Lower lobe of right lung (tissue), 2 donors: ENCODE data around the gene KRT2. TPM values are rescaled to one million over a fixed set of nuclear protein-coding genes. Genes with fewer than 3 reads are reported as not detected.
"Not testable (repeated sequence)": the region's sequence is repeated elsewhere in the genome, so short reads cannot be mapped to it uniquely, and the experiment has no call there.

ENCODE experiments used
- ATAC-seq, 2 donors: fragments of 200-7000 bp; cut with Tn5 transposase; one replicate each; pipeline ENCODE4 v1.9.1; 2020 to 2022; ENCODE audit warnings: mild to moderate bottlenecking in 2 of 2, moderate library complexity in 2 of 2
- DNase-seq: peaks from one replicate; pipeline ENCODE4 v3.0.0-alpha.2; 2020
- H3K27ac ChIP-seq: fragments of 200-600 bp; one replicate; pipeline ENCODE4 v1.8.0; 2022
- H3K27me3 ChIP-seq: fragments of 200-600 bp; one replicate; pipeline ENCODE4 v1.8.0; 2022; ENCODE audit warnings: low read depth
- H3K36me3 ChIP-seq: fragments of 200-600 bp; one replicate; pipeline ENCODE4 v1.8.0; 2022; ENCODE audit warnings: mild to moderate bottlenecking
- H3K4me1 ChIP-seq: fragments of 200-600 bp; one replicate; pipeline ENCODE4 v1.8.0; 2022
- H3K4me3 ChIP-seq: fragments of 200-600 bp; one replicate; pipeline ENCODE4 v1.8.0; 2022; ENCODE audit warnings: mild to moderate bottlenecking
- H3K9me3 ChIP-seq: fragments of 200-600 bp; one replicate; pipeline ENCODE4 v1.8.0; 2022
- intact Hi-C: fragments of 100-400 bp; cut with DNase I; formaldehyde crosslinking; loops from one replicate; pipeline ENCODE4 v1.11.0; 2022
- total RNA-seq: library from RNA; stranded (reverse); fragmentation: NEBNext Ultra II Directional; extraction: Animal tissue kit (Norgen Biotek cat#: 25700); gene quantifications from one replicate; pipeline ENCODE4 v1.2.1, GENCODE V29; 2021
- TF ChIP-seq, protein P1 (sequence below): fragments of 200-600 bp; IDR thresholded peaks from one replicate; pipeline ENCODE4 v1.8.0; 2022; ENCODE audit warnings: antibody characterized with exemption, mild to moderate bottlenecking
- donor health status: DM: no; HTN: yes; CAD: no; lungs with severe emphysema.

KRT2 gene
- total RNA-seq, 1 donor from 2014 or later = not detected

GRCh38 chr12:52670506-52670905, 18.5 kb upstream of the KRT2 start:
- Histone ChIP-seq H3K9me3 (no peaks in the 10 kb centered on the region), H3K4me1 (no peaks in the 10 kb centered on the region), H3K4me3 (no peak overlapping the region), H3K36me3 (no peaks in the 10 kb centered on the region), H3K27me3 (peaks cover 9% of the 10 kb centered on the region), H3K27ac (no peak overlapping the region)
- TF ChIP-seq, protein P1, sequence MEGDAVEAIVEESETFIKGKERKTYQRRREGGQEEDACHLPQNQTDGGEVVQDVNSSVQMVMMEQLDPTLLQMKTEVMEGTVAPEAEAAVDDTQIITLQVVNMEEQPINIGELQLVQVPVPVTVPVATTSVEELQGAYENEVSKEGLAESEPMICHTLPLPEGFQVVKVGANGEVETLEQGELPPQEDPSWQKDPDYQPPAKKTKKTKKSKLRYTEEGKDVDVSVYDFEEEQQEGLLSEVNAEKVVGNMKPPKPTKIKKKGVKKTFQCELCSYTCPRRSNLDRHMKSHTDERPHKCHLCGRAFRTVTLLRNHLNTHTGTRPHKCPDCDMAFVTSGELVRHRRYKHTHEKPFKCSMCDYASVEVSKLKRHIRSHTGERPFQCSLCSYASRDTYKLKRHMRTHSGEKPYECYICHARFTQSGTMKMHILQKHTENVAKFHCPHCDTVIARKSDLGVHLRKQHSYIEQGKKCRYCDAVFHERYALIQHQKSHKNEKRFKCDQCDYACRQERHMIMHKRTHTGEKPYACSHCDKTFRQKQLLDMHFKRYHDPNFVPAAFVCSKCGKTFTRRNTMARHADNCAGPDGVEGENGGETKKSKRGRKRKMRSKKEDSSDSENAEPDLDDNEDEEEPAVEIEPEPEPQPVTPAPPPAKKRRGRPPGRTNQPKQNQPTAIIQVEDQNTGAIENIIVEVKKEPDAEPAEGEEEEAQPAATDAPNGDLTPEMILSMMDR = no peak
- intact Hi-C loops = no loop called here
- no peak for DNase-seq
- ATAC-seq = no peak

DNA sequence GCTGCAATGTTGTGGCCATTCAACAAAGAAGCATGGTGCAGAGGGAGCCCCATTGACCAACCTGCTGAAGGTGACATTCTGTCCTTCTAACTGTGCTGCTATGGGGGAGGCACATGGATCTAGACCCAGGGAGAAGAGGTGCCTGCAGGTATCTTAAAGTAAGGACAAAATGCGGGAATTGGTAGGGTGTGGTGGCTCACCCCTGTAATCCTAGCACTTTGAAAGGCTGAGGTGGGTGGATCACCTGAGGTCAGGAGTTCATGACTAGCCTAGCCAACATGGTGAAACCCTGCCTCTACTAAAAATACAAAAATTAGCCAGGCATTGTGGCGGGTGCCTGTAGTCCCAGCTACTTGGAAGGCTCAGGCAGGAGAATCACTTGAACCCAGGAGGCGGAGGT, 17.9 kb upstream of the KRT2 start:
- DNase-seq, H3K27me3 ChIP-seq, ATAC-seq, H3K36me3 ChIP-seq, H3K9me3 ChIP-seq, H3K4me1 ChIP-seq, H3K4me3 ChIP-seq, intact Hi-C loops, H3K27ac ChIP-seq: not testable (repeated sequence)

DNA sequence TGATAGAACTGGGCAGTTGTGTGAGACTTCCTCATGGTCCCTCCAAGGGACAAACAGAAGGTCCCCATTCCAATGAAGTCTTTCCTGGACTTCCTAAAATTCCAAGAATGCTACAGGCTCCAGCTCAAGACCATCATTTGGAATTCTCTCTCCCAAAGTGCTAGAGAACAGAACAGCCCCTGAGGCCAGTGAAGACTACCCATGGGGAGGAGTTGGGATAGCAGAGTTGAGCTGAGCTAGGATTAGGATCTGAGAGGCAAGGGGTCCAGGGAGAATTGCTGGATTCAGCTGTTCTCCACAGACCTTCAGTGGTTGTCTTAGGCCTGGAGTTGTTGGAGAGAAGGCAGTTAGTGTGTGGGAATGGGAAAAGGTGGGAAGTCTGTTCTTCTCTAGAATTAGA, 17.4 kb upstream of the KRT2 start:
- Histone ChIP-seq H3K9me3 (no peaks in the 10 kb centered on the region), H3K27ac (no peak overlapping the region), H3K4me1 (no peaks in the 10 kb centered on the region), H3K4me3 (no peak overlapping the region), H3K27me3 (peaks cover 7% of the 10 kb centered on the region), H3K36me3 (no peaks in the 10 kb centered on the region)
- ATAC-seq = no peak
- no peak for DNase-seq
- intact Hi-C loops = no loop called here
- TF ChIP-seq, protein P1 = no peak

DNA sequence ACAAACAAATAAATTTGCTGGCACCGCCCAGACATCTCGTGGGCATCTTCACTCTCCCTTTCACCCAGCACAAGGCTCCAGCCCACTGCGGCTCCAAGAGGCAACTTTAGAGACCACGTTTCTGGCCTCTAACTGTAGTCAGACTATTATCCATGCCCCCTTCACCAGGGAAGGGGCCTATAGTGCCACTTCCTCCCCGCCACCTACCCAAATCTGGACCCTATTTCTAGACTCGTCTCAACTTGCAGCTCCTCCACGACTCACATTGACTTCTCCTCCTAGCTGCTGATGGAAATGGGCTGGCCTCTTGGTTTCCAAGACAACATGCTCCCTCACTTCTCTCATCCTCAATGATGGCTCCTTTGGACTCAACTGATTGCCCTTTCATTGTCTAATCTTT, 15.9 kb upstream of the KRT2 start:
- no peak for DNase-seq
- TF ChIP-seq, protein P1 = no peak
- H3K36me3 ChIP-seq = no peaks in the 10 kb centered on the region
- intact Hi-C loops = no loop called here
- H3K27me3 ChIP-seq = peaks cover 7% of the 10 kb centered on the region
- H3K27ac ChIP-seq = no peak overlapping the region
- no peaks in the 10 kb centered on the region for H3K9me3 ChIP-seq
- ATAC-seq = no peak
- H3K4me3 ChIP-seq = no peak overlapping the region
- H3K4me1 ChIP-seq = no peaks in the 10 kb centered on the region

- no peak overlapping the region for H3K27ac ChIP-seq
- no peak for ATAC-seq
- no peak for DNase-seq
- peaks cover 7% of the 10 kb centered on the region for H3K27me3 ChIP-seq
- H3K4me1 ChIP-seq = no peaks in the 10 kb centered on the region
- TF ChIP-seq, protein P1 = no peak
- no peaks in the 10 kb centered on the region for H3K36me3 ChIP-seq
- no peaks in the 10 kb centered on the region for H3K9me3 ChIP-seq
- intact Hi-C loops = no loop called here
- no peak overlapping the region for H3K4me3 ChIP-seq
Measured at GRCh38 chr12:52667509-52667908, 15.5 kb upstream of the KRT2 start.

GRCh38 chr12:52666471-52666870, 14.5 kb upstream of the KRT2 start:
- ATAC-seq (no peak), DNase-seq (no peak)
- TF ChIP-seq, protein P1 = no peak
- intact Hi-C loops = no loop called here
- no peaks in the 10 kb centered on the region for H3K4me1 ChIP-seq
- H3K9me3 ChIP-seq = no peaks in the 10 kb centered on the region
- peaks cover 7% of the 10 kb centered on the region for H3K27me3 ChIP-seq
- H3K36me3 ChIP-seq = no peaks in the 10 kb centered on the region
- H3K27ac ChIP-seq = no peak overlapping the region
- H3K4me3 ChIP-seq = no peak overlapping the region
